ENCODE results near the gene C1orf226.
"Not testable (repeated sequence)": the region's sequence is repeated elsewhere in the genome, so short reads cannot be mapped to it uniquely, and the experiment has no call there.

The C1orf226 gene

GRCh38 chr1:162400790-162401355, 19.3 kb downstream of the C1orf226 start:
- H3K27me3 Mint-ChIP-seq, result peaks cover 26% of the 10 kb centered on the region
- no peak overlapping the region for H3K27ac Mint-ChIP-seq
- H3K4me3 Mint-ChIP-seq, result no peak overlapping the region
- no peaks in the 10 kb centered on the region for H3K36me3 Mint-ChIP-seq
- no peaks in the 10 kb centered on the region for H3K4me1 Mint-ChIP-seq (ENCODE audit: low read depth)
- no peaks in the 10 kb centered on the region for H3K9me3 Mint-ChIP-seq (ENCODE audit: low read depth)

GRCh38 chr1:162404550-162405160, 23.1 kb downstream of the C1orf226 start:
- Mint-ChIP-seq H3K27ac (no peak overlapping the region), H3K36me3 (no peaks in the 10 kb centered on the region), H3K27me3 (peaks cover 13% of the 10 kb centered on the region), H3K4me1 (ENCODE audit: low read depth) (no peaks in the 10 kb centered on the region), H3K4me3 (no peak overlapping the region), H3K9me3 (ENCODE audit: low read depth) (no peaks in the 10 kb centered on the region)

- H3K4me1 Mint-ChIP-seq (ENCODE audit: low read depth), result no peaks in the 10 kb centered on the region
- no peaks in the 10 kb centered on the region for H3K9me3 Mint-ChIP-seq (ENCODE audit: low read depth)
- H3K36me3 Mint-ChIP-seq, result no peaks in the 10 kb centered on the region
- no peak overlapping the region for H3K27ac Mint-ChIP-seq
- peaks cover 14% of the 10 kb centered on the region for H3K27me3 Mint-ChIP-seq
- H3K4me3 Mint-ChIP-seq, result no peak overlapping the region
These were observed 24.3 kb downstream of the C1orf226 start for GRCh38 chr1:162405800-162406199.

GRCh38 chr1:162406811-162407210, 25.3 kb downstream of the C1orf226 start:
- H3K9me3 Mint-ChIP-seq (ENCODE audit: low read depth), result no peaks in the 10 kb centered on the region
- no peak overlapping the region for H3K27ac Mint-ChIP-seq
- H3K4me1 Mint-ChIP-seq (ENCODE audit: low read depth), result no peaks in the 10 kb centered on the region
- H3K27me3 Mint-ChIP-seq, result peaks cover 17% of the 10 kb centered on the region
- no peak overlapping the region for H3K4me3 Mint-ChIP-seq
- no peaks in the 10 kb centered on the region for H3K36me3 Mint-ChIP-seq

DNA sequence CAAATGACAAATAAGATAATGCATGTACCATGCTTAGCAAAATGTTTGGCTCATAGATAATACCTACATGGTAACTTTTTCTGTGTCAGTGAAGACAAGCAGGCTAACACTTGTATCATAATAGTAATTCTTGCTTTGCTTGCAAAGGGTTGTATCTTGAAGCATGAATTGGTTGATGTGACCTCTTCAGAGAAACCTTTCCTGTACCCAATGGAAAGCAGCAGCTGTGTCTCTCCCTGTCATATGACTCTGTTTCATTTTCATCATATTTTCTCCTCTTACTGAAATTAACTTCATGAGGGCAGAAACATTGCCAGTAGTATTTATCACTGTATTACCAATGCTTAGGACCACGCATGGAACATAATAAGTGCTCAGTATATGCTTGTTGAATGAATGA, 26.0 kb downstream of the C1orf226 start:
- Mint-ChIP-seq H3K9me3 (ENCODE audit: low read depth) (no peaks in the 10 kb centered on the region), H3K4me3 (no peak overlapping the region), H3K4me1 (ENCODE audit: low read depth) (no peaks in the 10 kb centered on the region), H3K27ac (no peak overlapping the region), H3K27me3 (peaks cover 12% of the 10 kb centered on the region), H3K36me3 (no peaks in the 10 kb centered on the region)

- Mint-ChIP-seq H3K36me3 (no peaks in the 10 kb centered on the region), H3K27me3 (peaks cover 20% of the 10 kb centered on the region), H3K9me3 (ENCODE audit: low read depth) (no peaks in the 10 kb centered on the region), H3K4me1 (ENCODE audit: low read depth) (no peaks in the 10 kb centered on the region), H3K27ac (no peak within 1 kb of the TSS), H3K4me3 (no peak within 1 kb of the TSS)
These were observed 30.5 kb downstream of the C1orf226 start, which contains the start of gene SH2D1B for GRCh38 chr1:162412002-162412401. SH2D1B (minus strand) TSS chr1:162412136; CDS start chr1:162412016, 120 bp downstream.

GRCh38 chr1:162416215-162416614, 34.7 kb downstream of the C1orf226 start:
- no peaks in the 10 kb centered on the region for H3K4me1 Mint-ChIP-seq (ENCODE audit: low read depth)
- H3K27me3 Mint-ChIP-seq, result peaks cover 14% of the 10 kb centered on the region
- H3K9me3 Mint-ChIP-seq (ENCODE audit: low read depth), result no peaks in the 10 kb centered on the region
- H3K27ac Mint-ChIP-seq, result no peak overlapping the region
- H3K4me3 Mint-ChIP-seq, result no peak overlapping the region
- H3K36me3 Mint-ChIP-seq, result no peaks in the 10 kb centered on the region

DNA sequence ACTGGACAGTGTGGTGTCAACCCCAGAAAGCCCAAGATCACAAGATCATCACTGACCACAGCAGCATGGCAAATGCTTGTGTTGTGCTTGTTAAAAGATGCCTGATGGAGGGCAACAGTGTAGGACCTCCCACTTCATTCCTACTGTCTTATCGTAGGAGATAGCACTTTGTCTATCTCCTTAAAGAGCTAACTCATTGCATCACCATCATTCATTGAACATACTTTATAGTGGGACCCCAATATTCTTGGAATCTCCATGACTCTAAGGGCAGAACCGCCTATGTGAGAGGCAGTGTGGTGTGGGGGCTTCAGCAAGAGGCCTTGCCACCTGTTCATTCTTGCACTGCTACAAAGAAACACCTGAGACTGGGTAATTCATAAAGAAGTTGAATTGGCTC, 35.4 kb downstream of the C1orf226 start:
- Mint-ChIP-seq H3K4me1 (ENCODE audit: low read depth) (no peaks in the 10 kb centered on the region), H3K9me3 (ENCODE audit: low read depth) (no peaks in the 10 kb centered on the region), H3K4me3 (no peak overlapping the region), H3K27me3 (peaks cover 13% of the 10 kb centered on the region), H3K27ac (no peak overlapping the region), H3K36me3 (no peaks in the 10 kb centered on the region)

DNA sequence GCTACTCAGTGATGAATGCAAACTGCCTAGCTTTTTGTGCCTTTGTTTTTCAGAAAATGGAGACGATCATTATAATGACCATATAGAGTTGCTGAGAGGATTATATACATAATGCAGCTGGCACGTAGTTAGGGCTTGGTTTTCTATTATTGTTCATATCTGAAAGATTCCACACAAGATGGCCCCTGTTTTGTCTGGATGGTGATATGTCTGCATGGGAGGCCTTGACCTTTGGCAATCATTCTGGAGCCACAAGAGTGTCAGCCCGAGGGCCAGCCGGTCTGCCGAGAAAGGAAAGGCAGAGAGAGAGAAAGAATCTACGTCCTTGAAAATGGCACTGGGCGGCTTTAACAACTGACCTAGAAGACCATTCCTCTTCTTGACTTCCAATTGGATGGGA, 36.1 kb downstream of the C1orf226 start:
- H3K27me3 Mint-ChIP-seq, result peaks cover 15% of the 10 kb centered on the region
- no peaks in the 10 kb centered on the region for H3K36me3 Mint-ChIP-seq
- no peaks in the 10 kb centered on the region for H3K4me1 Mint-ChIP-seq (ENCODE audit: low read depth)
- no peak overlapping the region for H3K4me3 Mint-ChIP-seq
- H3K9me3 Mint-ChIP-seq (ENCODE audit: low read depth), result no peaks in the 10 kb centered on the region
- H3K27ac Mint-ChIP-seq, result no peak overlapping the region

DNA sequence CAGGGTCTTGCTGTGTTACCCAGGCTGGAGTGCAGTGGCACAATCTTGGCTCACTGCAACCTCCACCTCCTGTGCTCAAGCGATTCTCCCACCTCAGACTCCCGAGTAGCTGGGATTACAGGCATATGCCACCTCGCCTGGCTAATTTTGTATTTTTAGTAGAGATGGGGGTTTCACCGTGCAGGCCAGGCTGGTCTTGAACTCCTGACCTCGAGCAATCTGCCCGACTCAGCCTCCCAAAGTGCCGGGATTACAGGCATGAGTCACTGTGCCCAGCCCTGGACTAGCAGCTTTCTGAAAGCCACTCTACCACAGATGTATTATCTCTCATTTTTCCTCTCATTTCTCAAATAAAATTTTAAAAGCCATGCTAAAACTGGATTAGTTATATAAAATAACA, 37.1 kb downstream of the C1orf226 start:
- not testable (repeated sequence) for H3K9me3 Mint-ChIP-seq (ENCODE audit: low read depth); H3K4me3 Mint-ChIP-seq; H3K27ac Mint-ChIP-seq; H3K4me1 Mint-ChIP-seq (ENCODE audit: low read depth); H3K36me3 Mint-ChIP-seq
- peaks cover 15% of the 10 kb centered on the region for H3K27me3 Mint-ChIP-seq

DNA sequence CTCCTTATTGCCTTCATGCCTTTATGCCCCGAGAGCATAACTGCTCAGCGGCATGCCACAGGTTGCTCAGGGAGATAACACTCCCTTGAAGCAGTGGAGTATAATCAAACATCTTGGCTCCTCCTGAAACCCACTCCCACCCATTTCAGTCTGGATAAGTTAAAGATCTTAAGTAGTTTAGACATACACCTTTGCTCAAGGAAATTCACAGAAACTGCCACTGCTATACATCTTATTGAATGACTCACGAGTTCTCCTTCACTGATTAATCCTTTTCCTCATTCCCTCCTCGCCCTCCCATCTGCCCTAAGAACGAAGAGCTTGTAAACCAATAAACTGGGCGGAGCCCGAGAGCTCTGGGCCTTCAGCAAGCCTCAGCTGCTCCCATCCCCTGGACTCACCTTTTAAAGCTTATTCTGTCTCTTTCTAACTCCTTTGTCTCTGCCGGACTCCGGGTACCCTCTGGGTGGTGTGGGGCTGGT, 38.0 kb downstream of the C1orf226 start:
- not testable (repeated sequence) for H3K27ac Mint-ChIP-seq; H3K4me3 Mint-ChIP-seq; H3K9me3 Mint-ChIP-seq (ENCODE audit: low read depth); H3K4me1 Mint-ChIP-seq (ENCODE audit: low read depth); H3K36me3 Mint-ChIP-seq
- peaks cover 15% of the 10 kb centered on the region for H3K27me3 Mint-ChIP-seq

- Mint-ChIP-seq H3K27me3 (peaks cover 14% of the 10 kb centered on the region), H3K9me3 (ENCODE audit: low read depth) (no peaks in the 10 kb centered on the region), H3K36me3 (no peaks in the 10 kb centered on the region), H3K27ac (no peak overlapping the region), H3K4me1 (ENCODE audit: low read depth) (no peaks in the 10 kb centered on the region), H3K4me3 (no peak overlapping the region)
These were observed 38.6 kb downstream of the C1orf226 start for GRCh38 chr1:162420120-162420519.

- Mint-ChIP-seq H3K4me1 (ENCODE audit: low read depth) (no peaks in the 10 kb centered on the region), H3K27me3 (peaks cover 9% of the 10 kb centered on the region), H3K9me3 (ENCODE audit: low read depth) (no peaks in the 10 kb centered on the region), H3K4me3 (no peak overlapping the region), H3K27ac (no peak overlapping the region), H3K36me3 (no peaks in the 10 kb centered on the region)
These were observed 40.0 kb downstream of the C1orf226 start for GRCh38 chr1:162421258-162422164.

- Mint-ChIP-seq H3K27ac (no peak overlapping the region), H3K9me3 (ENCODE audit: low read depth) (no peaks in the 10 kb centered on the region), H3K4me3 (no peak overlapping the region), H3K27me3 (peaks cover 9% of the 10 kb centered on the region), H3K4me1 (ENCODE audit: low read depth) (no peaks in the 10 kb centered on the region), H3K36me3 (no peaks in the 10 kb centered on the region)
These were observed 41.3 kb downstream of the C1orf226 start for GRCh38 chr1:162422662-162423375.

DNA sequence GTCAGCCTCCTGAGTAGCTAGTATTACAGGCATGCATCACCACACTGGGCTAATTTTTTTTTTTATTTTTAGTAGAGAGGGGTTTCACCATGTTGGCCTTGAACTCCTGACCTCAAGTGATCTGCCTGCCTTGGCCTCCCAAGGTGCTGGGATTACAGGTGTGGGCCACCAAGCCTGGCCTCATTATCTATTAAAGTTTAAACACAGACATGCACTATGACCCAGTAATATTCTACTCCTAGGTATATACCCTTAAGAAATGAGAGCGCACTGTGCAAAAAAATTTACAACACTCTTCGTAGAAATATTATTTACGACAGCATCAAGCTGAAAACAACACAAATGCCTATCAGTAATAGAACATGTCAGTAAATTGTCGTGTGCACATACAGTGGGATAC, 49.1 kb downstream of the C1orf226 start:
- Mint-ChIP-seq H3K4me1 (ENCODE audit: low read depth) (no peaks in the 10 kb centered on the region), H3K4me3 (no peak overlapping the region), H3K9me3 (ENCODE audit: low read depth) (no peaks in the 10 kb centered on the region), H3K27ac (no peak overlapping the region), H3K27me3 (peaks cover 3% of the 10 kb centered on the region), H3K36me3 (no peaks in the 10 kb centered on the region)
